Kidney glomerular epithelial cell (primary cell): Measurements from ENCODE around the gene KRT2.

Experiments
- DNase-seq: peaks from one replicate; lab custom pipeline; 2025; lab: John Stamatoyannopoulos, UW

The KRT2 gene

DNA sequence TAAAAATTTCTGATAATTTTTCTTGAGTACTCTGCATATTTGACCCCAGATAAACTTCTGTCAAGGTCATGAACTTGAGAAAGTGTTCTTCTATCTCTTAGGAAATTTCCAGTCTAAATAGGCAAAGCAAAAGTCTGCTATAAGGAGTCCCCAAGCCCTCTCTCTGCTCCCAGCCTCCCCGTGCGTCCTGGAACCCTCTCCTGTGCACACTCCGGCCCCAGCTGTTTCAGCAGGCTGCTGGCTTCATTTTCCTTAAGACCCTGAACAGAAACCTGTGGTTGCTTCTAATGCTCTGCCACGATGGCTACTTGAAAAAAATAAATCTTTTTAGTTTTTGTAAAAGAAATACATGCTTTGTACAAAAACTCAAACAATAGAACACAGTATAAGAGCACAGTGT lies 14.7 kb downstream of the KRT2 start:
- DNase-seq: no peak

DNA sequence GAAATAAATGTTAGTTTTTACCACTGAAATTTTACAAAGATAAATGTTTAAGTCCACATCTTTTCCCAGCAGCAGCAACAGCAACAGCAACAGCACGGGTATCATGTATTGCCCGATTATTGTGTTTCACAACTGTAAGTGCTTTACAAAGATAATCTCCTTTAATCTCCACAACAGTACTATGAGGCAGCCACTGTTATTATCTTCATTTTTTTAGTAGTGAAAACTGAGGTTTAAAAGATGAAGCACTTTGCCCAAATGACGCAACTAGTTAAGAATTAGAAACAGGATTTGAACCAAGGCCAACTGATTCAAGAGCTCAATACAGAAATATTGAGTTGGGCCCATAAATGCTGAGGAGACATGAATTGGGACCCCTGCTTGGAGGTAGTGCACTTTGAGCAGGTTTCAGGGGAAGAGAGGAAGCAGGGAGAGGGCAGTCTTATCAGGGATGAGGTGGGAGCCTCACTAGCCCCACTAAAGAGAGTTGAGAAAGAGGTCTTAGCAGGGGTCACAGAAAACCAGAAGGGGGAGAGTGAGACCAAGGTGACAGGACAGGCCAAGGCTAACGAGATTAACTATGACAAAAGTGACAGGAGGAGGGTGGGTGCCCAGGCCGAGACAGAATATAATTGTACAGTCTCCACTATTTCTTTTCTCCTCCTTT lies 15.3 kb downstream of the KRT2 start:
- no peak for DNase-seq

DNA sequence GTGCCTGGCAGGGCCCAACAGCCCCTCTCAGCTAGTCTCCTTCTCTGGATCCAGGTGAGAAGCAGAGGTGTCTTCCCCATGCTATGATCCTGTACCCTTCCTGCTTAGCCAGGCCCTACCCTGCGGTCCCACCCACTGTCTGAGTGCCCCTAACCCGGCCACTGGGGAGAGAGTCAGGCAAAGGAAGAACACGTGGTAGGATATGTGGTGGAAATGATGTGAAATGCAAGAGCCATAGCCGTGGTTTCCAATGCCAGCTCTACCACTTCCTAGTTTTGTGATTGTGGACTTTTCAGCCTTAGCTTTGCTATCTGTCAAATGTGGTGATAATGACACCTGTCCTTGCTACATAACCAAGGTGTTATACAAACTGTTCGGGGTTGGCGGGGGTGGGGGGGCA lies 15.8 kb downstream of the KRT2 start:
- DNase-seq: no peak

DNA sequence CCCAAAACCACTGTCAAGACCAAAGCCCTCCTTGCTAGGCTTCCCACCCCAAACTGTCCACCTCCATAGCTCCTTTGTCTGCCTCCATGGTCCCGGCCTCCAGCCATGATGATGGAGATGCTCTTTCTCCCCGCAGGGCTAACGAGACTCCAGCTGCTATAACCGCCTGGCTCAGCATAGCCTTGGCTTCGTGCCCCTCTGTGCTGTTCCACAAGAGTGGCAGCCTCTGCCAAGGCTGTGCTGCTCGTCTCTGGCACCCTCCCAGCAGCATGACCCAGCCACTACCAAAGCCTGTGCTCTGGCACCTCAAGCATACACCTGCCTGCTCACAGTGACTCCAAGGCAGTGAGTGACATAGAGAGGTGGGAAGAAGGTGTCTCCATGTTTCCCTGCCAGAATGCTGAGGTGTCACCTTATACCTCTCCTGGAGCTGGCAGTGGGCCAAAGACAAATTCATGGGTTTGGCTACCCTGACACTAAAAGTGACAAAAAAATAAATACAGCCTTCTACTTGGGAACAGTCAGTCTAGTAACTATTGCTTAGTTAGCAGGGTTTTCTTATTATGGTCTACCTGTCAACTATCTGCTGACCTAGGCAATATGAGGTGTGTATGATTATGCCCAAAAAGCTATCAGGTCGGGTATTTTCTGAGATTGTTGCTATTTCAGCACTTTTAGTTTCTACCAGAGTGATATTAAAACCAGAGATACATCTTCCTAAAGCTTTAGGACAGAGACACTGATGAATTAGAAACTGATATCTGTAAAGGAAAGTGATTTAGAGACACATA lies 17.6 kb downstream of the KRT2 start:
- DNase-seq: no peak

DNA sequence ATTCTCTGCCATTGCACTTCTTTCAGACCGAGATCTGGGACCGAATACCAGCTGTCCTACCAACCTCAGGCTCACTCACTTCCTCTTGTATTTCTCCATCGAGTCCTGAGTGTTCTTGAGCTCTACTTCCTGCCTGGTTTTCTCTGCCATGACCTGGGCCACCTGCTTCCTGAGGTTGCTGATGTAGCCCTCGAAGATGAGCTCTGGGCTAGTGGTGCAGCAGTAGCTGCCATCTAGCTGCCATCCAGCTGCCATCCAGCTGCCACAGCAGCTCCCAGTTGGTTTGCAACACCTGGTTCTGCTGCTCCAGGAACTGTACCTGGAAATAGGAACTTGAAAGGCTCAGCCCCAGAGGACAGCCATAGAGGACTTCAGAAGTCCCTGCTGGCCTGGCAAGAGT lies 18.6 kb downstream of the KRT2 start:
- no peak for DNase-seq

DNA sequence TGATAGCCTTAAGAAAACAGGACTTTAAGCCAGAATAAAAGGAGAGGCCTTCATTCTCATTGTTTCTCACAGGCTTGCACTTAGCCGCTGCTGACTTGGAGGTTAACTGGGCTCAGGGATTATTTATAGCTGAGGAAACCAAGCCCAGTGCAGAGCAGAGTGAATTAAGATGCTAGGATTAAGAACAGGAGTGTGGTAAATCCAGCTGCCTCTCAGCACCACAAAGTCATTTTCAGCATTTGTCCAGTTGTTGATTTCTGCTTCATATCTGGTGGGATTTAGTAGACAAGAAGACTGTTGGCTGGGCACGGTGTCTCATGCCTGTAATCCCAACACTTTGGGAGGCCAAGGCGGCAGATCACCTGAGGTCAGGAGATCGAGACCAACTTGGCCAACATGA lies 19.4 kb downstream of the KRT2 start:
- no peak for DNase-seq

DNA sequence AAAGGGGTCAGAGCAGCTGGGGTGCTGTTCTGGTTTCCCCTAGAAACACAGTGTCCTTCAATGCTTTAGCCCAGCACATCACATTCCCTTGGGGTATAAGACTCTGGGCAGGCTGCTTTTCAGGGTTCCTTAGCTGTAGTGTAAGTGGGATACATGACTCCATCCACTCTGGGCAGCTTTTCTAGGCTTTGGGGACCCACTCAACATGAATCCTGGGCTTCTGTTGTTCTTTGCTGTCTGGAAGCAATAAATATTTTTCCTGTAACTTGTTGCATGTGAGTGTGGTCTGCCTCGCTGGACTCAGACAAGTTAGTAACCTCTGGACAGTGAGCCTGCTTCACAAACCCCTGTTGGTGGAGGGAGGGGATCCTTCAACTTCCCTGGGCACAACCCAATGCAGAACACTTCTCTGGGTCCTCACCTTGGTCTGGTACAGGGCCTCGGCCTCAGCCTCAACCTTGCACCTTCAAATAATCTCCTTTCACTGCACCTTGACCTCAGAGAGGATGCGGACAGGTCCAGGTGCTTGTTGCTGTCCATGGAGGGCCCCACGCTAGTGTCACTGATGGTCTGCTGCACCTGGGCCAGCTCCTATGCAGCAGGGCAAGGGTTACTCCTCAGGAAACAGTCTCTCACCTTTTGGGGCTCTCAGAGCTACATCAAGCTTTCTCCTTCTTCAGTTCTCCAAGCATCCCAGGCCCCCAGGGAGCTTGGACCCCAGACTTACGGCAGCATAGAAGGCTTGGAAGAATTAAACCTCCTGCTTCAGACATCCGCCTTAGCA lies 20.1 kb downstream of the KRT2 start:
- no peak for DNase-seq

DNA sequence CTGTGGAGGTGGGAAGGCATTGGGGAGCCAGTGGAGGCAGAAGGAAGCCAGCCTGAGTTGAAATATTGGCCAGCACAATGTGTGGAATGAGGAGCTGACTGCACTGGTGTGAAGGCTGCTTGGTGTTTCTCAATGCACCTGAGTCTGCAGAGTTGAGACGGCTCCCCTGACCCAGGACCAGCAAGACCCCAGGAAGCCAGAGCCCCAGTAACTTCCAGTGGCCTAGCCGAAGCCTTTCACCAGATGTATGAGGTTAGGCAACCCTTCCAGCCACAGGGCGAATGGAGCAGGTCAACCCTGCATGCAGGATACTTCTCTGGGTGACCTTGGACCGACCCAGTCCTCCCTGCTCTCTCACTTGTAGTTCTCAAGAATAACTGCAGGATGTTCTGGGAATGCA lies 20.7 kb downstream of the KRT2 start:
- DNase-seq: no peak

DNA sequence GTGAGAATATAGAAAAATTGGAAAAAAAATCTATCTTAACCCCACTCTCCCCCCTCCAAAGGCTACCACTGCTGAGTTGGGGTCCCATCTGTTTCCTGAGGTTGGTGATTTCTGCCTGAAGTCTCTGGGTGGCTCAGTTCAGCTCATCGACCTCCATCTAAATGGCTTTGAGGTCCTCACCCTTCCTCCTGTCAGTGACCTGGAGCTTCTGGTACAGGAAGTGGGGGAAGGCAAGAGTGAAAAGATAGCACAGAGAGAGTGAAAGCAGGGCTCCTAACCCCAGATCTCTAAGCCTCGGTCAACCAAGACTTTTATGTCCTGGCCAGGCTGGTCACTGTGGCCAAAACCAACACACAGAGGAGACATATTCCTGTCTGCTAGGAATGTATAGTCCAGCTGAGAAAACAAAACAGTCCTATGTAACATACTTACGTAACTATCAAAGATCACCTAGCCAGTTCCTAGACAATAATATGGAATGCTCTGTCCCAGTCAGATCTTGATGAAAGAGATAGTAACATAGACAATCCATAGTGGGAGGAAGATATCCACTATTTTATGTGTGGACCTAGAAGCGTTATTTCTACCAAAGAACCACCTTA lies 21.3 kb downstream of the KRT2 start:
- no peak for DNase-seq

DNA sequence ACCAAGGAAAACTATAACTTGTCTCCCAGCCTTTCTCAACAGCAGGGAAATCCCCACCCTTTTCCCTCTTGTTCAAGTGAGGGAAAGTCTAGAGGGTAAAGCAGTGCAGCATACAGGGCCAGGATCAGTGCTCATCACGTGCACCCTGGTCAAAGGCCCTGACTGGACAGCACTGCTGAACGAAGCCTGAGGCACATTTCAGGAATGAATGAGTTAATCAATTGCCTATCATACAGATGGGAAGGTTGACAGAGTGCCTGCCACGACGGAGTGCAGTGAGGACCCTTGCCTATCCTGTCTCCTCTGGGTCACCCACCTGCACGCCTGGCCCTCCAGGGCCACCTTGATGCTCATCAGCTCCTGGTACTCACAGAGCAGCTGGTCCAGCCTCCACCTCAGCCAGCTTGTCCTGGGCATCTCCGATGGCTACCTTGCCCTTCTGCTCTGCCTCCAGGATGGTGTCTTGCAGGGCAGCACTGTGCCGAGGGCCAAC lies 22.0 kb downstream of the KRT2 start:
- no peak for DNase-seq

DNA sequence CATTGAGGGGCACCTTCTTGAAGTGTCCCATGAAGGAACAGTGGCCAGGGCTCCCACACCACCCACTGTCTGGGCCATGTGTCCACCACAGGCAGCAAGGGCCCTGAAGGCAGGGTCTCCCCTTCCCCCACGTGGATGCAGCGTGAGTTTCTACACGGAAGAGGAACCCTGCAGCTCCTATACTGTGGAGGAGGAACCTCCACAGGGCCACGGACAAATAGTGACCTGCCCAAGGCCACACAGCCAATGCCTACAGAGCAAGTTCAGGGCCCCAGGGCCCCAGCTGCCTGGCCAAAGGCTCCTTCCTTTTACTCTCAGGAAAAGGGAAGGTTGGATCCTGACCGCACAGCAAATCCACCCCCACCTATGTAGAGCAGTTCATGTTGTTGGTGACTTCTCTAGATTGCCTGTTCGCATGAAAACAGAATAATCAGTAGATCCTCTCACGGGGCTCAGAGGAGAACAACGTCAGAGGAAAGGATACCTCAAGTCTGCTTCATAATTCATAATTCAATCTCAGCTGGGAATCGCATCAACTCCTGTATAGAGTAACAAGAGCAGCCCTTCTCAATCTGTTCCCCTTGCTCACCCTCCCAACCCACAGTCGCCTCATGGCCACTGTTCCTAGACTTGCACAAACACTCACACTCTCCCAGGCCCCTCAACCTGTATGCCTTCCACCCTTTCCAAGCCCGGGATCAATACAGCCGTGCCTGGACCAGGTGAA lies 22.6 kb downstream of the KRT2 start:
- no peak for DNase-seq

DNA sequence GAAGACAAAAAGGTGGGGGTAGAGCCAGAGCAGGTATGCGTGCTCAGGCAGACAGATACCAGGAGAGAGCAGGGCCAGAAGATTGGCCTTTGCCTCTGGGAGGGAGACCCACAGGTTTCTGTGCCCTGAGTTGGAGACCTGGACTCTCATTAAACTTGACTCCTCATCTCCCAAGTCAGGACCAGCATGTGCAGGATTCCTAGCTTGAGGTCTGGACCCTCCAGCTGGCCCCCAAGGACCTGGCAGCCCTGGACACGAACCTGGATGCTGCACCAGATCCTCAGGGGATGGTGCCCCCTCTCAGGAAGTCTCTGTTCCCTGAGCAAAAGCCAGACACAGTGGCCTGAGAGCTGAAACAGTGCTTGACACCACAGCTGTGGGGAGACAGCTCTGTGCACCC lies 23.2 kb downstream of the KRT2 start:
- DNase-seq: no peak

DNA sequence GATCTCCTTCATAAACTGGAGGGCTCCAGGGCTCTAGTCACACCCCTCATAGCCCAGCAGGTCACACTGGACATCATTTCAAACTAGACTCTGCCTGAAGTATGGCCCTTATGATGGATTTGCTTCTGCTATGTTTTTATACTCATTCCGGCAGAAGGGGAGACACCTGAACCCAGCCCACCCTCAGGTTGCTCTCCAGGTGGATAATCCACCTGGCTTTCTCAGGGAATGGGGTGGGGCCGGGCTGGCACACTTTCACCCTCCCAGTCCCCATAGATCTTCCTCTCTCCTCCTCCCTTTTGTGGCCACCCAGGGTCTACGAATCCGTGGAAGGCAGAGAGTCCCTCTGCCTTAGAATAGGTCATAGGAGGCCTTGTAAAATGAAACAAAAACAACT lies 23.9 kb downstream of the KRT2 start:
- DNase-seq: no peak

DNA sequence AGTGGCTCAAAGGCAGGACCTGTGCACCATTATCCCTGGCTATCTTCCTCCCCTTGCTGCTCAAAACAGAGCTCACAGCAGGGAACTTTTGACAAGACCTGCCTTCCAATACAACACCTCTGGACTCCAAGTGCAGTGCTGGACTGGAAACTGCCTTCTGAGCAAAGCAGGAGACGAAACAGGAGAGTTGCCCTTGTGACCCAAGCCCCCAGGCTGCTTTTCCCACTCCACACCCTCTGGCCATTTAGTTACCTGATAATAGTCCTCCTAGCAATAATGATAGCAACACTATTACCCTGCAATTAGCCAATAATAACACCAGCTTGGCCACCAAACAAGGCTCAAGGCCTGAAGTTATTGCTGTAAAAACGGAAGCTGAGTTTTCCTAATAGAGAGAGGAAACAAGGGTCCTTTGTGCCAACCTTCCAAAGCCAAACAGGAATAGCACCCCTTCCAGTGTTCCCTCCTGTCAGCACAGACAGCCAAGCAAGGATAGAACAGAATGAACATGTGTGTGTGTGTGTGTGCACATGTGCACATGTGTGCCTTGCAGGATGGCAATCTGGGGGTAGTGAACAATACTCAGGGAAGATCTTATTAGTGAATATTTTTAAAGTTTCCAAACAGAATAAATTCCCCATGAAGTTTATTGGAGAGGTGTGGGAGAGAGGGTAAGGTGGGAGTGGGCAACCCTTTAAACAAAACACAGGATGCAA lies 24.5 kb downstream of the KRT2 start:
- no peak for DNase-seq

DNA sequence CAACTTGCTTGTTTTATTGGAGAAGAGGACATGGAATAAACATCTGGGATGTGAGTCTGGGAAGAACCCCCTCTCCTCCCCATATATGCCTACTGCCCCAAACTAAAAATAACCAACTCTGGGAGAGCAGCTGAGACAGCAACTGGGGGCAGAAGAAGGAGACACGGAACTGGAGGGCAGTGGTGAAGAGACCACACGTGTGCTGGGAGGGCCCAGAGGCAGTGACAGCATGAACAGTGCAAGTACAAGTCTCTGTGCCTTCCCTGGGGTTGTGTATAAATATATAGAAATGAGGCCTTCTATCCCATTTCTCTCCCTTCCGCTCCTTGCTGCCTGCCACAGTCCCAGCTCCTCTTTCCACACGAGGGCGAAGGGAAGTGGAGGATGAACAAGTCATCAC lies 29.7 kb downstream of the KRT2 start:
- DNase-seq: no peak

DNA sequence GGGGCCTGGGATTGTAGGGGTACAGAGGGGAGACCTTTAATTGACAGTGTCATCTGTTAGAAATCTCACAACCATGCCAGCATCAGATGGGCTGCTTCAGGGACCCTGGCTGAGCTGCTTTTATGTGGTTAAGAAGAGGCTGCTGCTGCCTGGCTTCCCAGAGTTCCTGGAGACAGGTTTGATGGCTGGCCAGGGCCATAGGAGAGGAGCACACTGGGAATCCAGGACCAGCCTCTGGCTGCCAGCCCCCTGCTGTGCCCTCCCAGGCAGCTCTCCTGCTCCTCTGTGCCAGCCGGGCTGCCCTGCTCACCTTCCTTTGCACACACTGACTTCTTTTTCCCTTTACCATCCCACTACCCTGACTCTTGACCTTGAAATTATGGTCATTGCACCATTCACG lies 33.1 kb downstream of the KRT2 start:
- DNase-seq: no peak

DNA sequence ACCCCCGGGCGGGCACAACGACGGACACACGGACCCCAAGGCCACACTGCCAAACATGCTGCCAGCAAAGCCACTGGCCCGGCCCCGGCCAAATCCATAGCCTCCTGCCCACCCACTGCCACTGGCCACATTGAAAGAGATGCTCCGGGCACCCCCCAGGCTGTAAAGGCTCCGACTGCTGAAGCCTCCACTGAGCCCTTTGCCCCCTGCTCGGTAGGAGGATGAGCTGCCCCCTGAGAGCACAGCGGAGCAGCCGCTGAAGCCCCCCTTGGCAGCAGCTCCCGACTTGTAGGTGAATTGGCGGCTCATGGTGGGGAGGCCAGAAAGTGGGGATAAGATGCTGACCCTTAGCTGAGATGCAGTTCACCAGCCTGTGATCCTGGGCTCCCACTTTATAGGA lies 33.8 kb downstream of the KRT2 start, which contains the start of gene KRT73:
Gene KRT73 (minus strand): TSS at position 344 of the 400 bp plus-strand sequence. CDS start 35 bp downstream, at position 309.
- no peak for DNase-seq

DNA sequence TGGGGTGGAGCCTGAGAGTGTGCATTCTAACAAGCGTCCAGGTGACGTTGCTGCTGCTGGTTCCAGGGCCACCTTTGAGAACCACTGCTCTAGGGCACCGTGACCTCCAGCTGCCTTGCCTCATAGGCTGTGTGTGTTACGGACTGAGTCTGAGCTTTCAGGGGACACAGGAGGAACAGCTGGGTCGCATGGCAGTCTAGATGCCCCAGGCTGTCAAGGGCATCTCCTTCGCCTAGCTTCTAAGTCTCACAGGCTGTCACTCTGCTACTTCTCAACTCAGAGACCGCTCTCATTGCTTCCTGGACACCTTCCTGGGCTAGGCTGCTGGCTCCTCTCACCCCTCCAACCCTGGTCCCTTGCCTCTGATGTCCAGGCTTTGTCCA lies 34.6 kb downstream of the KRT2 start:
- no peak for DNase-seq

DNA sequence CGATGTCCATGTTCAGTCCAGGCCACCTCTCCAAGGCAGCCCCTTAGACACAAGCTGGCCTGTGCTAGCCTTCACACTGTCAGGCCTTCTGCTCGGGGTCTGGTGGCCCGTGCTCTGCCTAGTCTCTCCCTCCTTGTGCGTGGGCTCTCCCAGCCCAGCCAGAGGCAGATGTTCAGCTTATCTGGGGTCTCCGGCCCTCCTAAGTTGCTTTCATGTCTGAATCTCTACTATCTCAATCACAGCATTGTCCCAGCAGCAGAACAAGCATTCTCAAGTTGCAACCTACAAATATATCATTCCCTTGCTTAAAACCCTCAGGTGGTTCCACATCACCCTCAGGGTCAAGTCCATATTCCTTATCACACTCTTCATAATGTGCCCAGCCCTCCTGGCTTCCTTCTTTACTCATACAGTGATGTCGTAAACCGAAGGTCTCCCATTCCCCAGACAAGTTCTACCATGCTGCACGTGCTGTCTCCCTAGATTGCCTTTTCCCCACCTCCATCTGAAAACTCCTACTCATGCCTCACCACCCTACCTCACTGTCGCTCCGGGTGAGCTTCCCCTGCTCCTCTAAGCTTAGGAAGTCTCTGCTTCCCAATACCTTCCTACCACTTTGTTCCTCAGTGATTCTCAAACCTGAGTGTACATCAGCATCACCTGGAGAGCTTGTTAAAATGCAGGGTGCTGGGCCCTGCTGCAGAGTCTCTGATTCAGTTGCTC lies 35.2 kb downstream of the KRT2 start:
- DNase-seq: no peak

DNA sequence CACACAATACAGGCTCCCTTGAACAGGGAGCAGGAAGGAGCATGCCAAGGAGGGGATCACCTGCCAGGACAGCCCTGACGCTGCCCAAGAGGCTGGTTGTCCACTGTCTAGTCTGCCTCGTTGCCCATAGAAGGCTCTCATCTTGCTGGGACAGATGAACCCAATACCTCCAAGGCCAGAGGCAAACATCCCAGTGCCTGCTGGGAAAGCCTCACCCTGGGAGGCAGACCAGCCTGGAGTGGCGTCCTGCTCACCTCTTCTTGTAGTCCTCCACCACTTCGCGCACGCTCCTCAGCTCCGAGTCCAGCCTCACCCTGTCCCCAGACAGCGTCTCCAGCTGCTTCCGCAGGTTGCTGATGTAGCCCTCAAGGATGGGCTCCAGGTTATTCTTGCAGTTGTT lies 36.1 kb downstream of the KRT2 start:
- DNase-seq: no peak
